HG03039 (cell line): Measurements from ENCODE around the gene ABHD11.
"Not testable (repeated sequence)": the region's sequence is repeated elsewhere in the genome, so short reads cannot be mapped to it uniquely, and the experiment has no call there.

Source experiments
- ATAC-seq: cut with Tn5 transposase; IDR thresholded peaks from one replicate; pipeline ENCODE4 v1.9.1; 2021; ENCODE audit warnings: mild to moderate bottlenecking, moderate library complexity; ENCODE audit not compliant: unreplicated experiment

The ABHD11 gene

DNA sequence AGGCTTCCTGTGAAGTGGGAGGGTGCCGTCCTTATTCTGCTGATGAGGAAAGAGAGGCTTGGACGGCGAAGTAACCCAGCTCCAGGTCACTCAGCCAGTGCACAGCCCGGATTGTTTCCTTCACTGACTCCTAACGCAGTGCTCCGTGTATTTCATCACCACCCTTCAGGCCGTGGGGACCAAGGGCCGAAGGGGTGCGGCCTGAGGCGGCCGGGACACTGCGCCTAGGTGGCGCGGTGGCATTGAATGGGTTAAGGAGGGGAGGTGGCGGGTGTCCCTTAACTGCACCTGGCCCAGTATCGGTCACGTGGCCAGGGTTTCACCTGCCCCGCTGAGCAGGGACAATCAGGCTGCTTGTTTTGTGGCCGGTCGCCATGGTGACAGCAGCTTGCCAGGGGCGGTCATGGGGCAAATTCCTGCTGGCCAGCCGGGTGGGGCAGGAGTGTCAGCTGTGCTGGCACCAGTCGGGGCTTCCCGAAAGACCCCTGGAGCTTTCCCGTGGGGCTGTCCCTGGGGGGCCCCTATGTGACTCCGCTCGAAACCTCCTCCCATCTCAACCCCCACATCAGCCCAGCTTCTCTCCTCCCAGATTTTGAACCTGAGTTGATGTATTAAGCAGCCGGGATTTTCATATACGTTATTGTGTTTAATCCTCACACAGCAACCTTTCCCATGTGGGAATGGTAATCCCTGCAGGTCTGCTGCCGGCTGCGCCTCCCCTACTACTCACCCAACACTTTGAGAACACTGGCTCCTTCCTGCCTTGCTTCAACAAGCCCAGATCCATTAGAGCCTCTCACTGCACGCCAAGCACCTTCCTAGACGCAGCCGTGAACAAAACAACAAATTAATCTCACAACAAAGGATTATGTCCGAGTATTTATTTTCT, 4.4 kb upstream of the ABHD11 start:
- ATAC-seq: no peak

GRCh38 chr7:73742338-73742752, 3.7 kb upstream of the ABHD11 start:
- ATAC-seq: no peak

DNA sequence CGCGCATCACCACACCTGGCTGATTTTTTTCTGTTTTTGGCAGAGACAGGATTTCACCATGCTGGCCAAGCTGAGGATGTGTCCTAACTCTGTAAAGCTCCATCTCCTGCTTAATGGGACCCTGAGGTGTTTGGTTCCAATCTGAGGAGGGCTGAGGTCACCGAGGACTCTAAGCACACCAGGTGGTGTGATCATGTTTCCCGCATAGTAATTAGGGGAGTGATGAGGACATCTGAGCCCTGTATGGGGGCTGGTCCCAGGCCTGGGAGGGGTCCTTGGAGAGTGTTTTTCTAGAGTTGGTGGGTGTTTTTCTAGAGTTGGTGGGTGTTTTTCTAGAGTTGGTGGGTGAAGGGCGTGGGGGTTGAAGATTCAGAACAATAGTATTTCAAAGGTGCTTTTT, 3.0 kb upstream of the ABHD11 start:
- ATAC-seq: no peak

GRCh38 chr7:73740771-73741170, 2.2 kb upstream of the ABHD11 start:
- ATAC-seq: no peak

GRCh38 chr7:73740212-73740611, 1.6 kb upstream of the ABHD11 start:
- ATAC-seq: no peak

GRCh38 chr7:73739387-73739767, 775 bp upstream of the ABHD11 start:
- no peak for ATAC-seq

GRCh38 chr7:73738220-73738611, 386 bp downstream of the ABHD11 start:
- no peak for ATAC-seq

- no peak for ATAC-seq
These were observed 947 bp downstream of the ABHD11 start for GRCh38 chr7:73737491-73738219.

- ATAC-seq: no peak
These were observed 1.7 kb downstream of the ABHD11 start for GRCh38 chr7:73736885-73737284.

GRCh38 chr7:73735528-73735905, 3.1 kb downstream of the ABHD11 start:
- no peak for ATAC-seq

- peak; percentile 29 for ATAC-seq
These were observed 3.7 kb downstream of the ABHD11 start for GRCh38 chr7:73734619-73735527.

DNA sequence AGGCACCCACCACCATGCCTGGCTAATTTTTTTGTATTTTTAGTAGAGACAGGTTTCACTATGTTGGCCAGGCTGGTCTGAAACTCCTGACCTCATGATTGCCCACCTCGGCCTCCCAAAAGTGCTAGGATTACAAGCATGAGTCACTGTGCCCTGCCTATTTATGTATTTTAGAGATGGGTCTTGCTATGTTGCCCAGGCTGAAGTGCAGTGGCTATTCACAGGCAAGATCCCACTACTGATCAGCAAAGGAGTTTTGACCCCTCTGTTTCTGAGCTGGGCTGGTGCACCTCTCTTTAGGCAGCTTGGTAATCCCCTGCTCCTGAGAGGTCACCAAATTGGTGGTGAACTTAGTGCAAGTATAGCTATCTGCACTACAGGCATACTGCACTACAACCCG, 6.2 kb downstream of the ABHD11 start:
- no peak for ATAC-seq

- ATAC-seq: no peak
These were observed 8.1 kb downstream of the ABHD11 start for GRCh38 chr7:73730485-73730884.

DNA sequence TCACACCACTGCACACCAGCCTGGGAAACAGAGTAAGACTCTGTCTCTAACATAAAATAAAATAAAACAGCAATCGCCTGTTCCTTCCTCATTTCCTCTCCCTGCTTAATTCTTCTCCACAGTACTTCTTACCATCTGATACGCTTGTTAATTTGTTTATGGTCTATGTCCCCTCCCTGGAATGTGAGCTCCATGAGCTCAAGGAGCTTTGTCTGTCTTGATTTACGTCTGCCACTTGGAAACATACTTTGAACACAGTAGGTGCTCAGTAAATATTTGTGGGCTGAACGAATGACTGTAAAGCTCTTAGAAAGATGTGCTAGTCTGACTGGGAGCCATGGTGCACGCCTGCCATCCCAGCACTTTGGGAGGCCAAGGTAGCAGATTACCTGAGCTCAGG, 10.1 kb downstream of the ABHD11 start:
- no peak for ATAC-seq

DNA sequence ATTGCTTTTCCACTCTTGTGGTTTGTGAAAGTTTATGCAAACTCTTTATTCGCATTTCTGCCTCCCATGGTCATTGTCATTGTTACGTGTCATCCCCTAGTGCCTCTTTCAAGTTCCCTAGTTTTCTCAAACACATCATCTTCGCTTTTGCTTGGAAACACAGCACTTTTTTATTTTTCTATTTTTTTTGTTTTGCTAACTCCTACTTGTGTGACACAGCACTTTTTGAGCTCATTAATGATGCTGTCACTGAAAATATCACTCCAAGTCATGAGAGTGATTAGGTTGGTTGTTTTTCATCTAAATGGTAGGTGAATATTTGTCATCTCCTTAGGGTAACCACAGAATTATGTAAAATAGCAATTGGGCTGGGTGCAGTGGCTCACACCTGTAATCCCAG, 10.7 kb downstream of the ABHD11 start:
- no peak for ATAC-seq

DNA sequence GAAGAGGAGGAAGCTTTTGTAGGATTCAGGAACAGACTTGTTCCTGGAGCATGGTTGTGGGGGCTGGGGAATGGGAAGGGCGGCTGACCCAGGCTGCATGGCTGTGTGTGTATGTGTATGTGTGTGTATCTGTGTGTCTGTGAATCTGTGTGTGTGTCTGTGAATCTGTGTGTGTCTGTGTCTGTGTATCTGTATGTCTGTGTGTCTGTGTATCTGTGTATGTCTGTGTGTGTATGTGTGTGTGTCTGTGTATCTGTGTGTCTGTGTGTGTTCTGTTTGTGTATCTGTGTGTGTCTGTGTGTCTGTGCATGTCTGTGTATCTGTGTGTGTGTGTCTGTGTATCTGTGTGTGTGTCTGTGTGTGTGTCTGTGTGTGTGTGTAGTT, 12.5 kb downstream of the ABHD11 start:
- ATAC-seq: no peak

GRCh38 chr7:73723813-73724212, 14.8 kb downstream of the ABHD11 start:
- ATAC-seq: no peak

- no peak for ATAC-seq
These were observed 15.8 kb downstream of the ABHD11 start for GRCh38 chr7:73722785-73723184.

DNA sequence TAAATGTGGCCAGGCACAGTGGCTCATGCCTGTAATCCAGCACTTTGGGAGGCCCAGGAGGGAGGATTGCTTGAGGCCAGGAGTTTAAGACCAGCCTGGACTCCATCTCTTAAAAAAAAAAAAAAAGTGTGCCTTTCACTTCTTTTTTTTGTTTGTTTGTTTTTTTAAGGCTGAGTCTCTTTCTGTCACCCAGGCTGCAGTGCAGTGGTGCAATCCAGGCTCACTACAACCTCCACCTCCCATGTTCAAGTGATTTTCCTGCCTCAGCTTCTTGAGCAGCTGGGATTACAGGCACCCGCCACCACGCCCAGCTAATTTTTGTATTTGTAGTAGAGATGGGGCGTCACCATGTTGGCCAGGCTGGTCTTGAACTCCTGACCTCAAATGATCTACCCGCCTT, 16.4 kb downstream of the ABHD11 start:
- ATAC-seq: not testable (repeated sequence)

- no peak for ATAC-seq
These were observed 17.2 kb downstream of the ABHD11 start for GRCh38 chr7:73721377-73721817.

DNA sequence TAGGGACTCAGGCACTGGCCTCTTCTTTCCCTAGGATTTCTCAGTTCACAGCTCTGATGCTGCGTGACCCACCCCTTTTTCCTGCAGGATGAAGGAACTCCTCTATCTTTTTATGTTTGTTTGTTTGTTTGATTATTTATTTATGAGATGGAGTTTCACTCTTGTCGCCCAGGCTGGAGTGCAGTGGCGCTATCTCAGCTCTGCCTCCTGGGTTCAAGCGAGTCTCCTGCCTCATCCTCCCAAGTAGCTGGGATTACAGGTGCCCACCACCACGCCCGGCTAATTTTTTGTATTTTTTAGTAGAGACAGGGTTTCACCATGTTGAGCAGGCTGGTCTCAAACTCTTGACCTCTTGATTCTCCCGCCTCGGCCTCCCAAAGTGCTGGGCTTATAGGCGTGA, 18.2 kb downstream of the ABHD11 start:
- ATAC-seq: not testable (repeated sequence)
